Panc1 (cell line): ENCODE data around the gene RTP5.

Source experiments
- CTCF ChIP-seq: fragments of 450-650 bp; IDR thresholded peaks from 2 replicates; pipeline ENCODE4 v1.5.1; 2017; ENCODE audit warnings: mild to moderate bottlenecking
- REST ChIP-seq, 2 experiments: IDR thresholded peaks; 2 replicates each; pipeline ENCODE4 v1.6.1; 2011 to 2012; ENCODE audit warnings: low read depth in 2 of 2, control low read depth in 1 of 2, low read length in 1 of 2, mild to moderate bottlenecking in 1 of 2, moderate library complexity in 1 of 2; ENCODE audit not compliant: insufficient read depth in 1 of 2
- SIN3A ChIP-seq: IDR thresholded peaks from 2 replicates; pipeline ENCODE4 v1.6.1; 2012; ENCODE audit warnings: low read depth, mild to moderate bottlenecking, low read length, moderate library complexity, borderline replicate concordance; ENCODE audit not compliant: insufficient read depth
- TCF7L2 ChIP-seq: IDR thresholded peaks from 2 replicates; pipeline ENCODE4 v1.6.1; 2011; ENCODE audit warnings: mild to moderate bottlenecking, low read depth, low read length, inconsistent platforms

- no peak for TF ChIP-seq REST (IDR thresholded peaks at IDR 0.05; ENCODE audit: insufficient read depth in 1 of 2, low read depth in 2 of 2, low read length in 1 of 2)
- TF ChIP-seq CTCF: no peak
- TF ChIP-seq SIN3A: no peak
- no peak for TF ChIP-seq TCF7L2
Observed at GRCh38 chr2:241882091-241882625, 12.6 kb downstream of the RTP5 start.
